Renal pelvis (tissue), 3 donors: ENCODE measurements around the gene FAT1. TPM values are rescaled to one million over a fixed set of nuclear protein-coding genes. Genes with fewer than 3 reads are reported as not detected.

ENCODE experiments used
- polyA plus RNA-seq, 3 donors: library from polyadenylated mRNA; unstranded; fragments of 120-200 nt; gene quantifications; one replicate each; pipeline ENCODE4 v1.2.1, GENCODE V29; 2013; ENCODE audit not compliant: insufficient read length in 3 of 3

Gene FAT1
- polyA plus RNA-seq, 3 donors = 230 to 305 (median 250) TPM

Other genes starting within 250 kb of the FAT1 start
- 1 to 10 TPM; 1.5 to 2.0 (median 1.8) TPM for gene MTNR1A, start 168.3 kb downstream of the FAT1 start, polyA plus RNA-seq